ENCODE data around the gene EVC2. TPM values are rescaled to one million over a fixed set of nuclear protein-coding genes. Genes with fewer than 3 reads are reported as not detected.
"Not testable (repeated sequence)": the region's sequence is repeated elsewhere in the genome, so short reads cannot be mapped to it uniquely, and the experiment has no call there.

Gene EVC2
- polyA plus RNA-seq, 4 donors, result 8.6 to 9.9 (median 9.1) TPM

- DNase-seq (ENCODE audit: low read depth in 4 of 4, low spot score in 3 of 4), result no peak
Measured at GRCh38 chr4:5631352-5632065, 76.8 kb downstream of the EVC2 start.

- DNase-seq (ENCODE audit: low read depth in 4 of 4, low spot score in 3 of 4), result no peak
Measured at GRCh38 chr4:5630762-5631161, 77.6 kb downstream of the EVC2 start.

DNA sequence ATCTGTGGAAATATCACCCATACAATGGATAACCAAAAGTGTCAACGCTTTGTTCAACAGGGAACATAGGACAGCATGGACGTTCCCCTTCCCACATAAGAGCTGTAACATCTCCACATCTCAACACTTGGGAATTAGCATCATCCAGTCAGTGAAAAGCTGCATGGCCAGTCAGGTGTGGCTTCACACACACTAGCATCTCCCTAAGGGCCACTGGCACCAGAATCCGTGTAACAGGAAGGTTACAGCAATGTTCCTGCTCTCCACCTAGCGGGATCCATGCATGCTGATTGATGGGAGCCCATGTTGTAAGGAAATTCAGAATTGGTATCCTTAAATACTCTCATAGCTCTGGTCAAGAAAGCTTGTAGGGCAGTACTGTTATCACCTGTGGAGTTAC, 78.8 kb downstream of the EVC2 start:
- no peak for DNase-seq (ENCODE audit: low read depth in 4 of 4, low spot score in 3 of 4)

DNA sequence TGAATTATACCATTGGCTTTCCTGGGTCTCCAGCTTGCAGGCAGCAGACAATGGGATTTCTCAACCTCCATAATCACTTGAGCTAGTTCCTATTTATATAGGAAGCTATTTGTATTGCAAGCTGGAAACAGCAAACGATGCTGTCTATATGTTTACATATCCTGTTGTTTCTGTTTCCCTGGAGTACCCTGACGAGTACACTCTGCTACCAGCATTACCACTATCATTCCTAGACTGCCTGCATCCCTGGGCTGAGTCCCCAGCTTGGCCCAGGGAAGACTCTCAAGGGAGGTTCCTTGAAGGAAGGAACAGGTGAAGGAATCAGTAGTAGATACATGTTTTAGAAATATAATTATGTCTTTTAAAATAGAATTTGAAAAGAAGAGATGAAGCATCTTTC, 81.4 kb downstream of the EVC2 start:
- DNase-seq (ENCODE audit: low read depth in 4 of 4, low spot score in 3 of 4), result no peak

GRCh38 chr4:5622596-5622995, 85.8 kb downstream of the EVC2 start:
- no peak for DNase-seq (ENCODE audit: low read depth in 4 of 4, low spot score in 3 of 4)

DNA sequence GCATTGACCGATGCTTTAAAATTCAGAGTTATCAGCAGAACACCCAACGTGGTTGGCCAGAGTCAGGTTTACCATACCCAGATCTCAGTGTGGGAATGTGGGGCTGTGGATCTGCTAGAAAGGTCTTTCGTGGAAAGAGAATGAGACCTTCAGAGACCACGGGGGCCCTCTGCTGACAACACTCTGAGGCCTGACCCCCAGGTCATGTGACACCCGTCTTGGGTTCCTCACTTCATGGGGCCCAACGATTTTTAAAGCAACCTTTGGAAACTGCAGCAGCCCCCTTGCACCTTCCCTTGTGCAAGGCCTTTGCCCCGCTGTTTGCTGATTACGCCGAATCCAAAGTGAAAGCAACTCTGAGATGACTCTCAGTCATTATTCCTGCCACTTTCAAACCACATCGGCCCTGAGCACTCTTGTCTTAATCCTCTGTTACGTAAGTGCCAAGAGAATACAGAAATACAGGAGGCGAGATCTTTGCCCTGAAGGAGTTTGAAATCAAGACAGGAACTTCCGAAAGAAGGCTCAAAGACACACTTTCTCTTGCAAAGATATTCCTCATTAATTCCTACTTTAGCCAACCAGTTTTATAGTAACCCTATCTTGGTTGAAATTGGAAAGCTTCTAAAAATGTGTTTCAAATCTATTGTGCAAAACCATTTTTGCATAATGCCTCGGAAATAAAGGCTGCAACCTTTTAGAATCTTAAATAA, 88.3 kb downstream of the EVC2 start:
- DNase-seq (ENCODE audit: low read depth in 4 of 4, low spot score in 3 of 4), result no peak

- DNase-seq (ENCODE audit: low read depth in 4 of 4, low spot score in 3 of 4), result no peak
Measured at GRCh38 chr4:5618051-5618960, 90.1 kb downstream of the EVC2 start.

DNA sequence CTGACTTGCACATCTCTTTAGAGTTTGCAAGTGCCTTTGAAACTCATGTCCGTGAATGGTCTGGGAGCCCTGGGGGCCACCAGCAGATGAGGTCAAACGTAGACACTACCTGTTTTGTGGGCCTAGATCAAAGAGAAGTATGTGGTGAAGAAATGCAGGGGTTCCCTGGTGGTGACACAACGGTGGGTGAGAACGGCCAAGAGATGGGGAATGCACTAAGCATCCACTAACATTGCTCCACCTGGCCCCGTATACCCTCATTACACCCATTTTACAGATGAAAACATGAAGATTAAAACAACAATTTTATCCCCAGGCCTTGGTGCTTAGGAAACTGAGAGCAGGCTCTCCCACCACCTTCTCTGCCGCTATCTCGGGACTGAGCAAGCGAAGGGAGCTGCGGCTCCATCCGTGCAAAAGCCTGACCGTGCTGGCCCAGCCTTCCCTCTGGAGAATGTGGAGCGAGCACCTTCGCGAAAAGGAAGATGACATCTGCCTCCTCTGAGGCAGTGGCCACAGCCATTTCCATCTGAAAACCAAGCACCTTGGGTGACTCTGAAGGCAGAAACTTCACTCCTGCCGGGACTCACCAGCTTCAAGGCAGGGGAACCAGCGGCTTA, 91.9 kb downstream of the EVC2 start:
- DNase-seq (ENCODE audit: low read depth in 4 of 4, low spot score in 3 of 4), result no peak

GRCh38 chr4:5615496-5616075, 92.8 kb downstream of the EVC2 start:
- DNase-seq (ENCODE audit: low read depth in 4 of 4, low spot score in 3 of 4), result no peak

DNA sequence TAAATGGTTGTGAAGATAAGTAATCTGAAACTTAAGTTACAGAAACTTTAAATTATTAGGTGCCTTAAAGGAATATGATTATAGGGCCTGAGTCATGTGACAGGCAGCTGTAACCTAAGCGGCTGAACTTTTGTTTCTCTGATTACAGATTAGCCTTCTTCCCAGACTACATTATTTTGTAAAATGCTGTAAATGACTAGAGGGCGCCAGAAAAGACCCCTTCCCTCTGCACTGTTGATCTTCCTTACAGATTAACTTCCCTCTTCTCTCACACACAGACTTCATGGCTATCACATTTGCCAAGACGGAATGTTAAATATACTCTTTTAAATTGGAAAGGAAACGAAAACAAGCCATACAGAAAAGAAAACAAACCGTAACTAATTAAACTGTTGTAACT, 96.6 kb downstream of the EVC2 start:
- peak in 2 of 4 donors; percentile 26 to 29 for DNase-seq (ENCODE audit: low read depth in 4 of 4, low spot score in 3 of 4)

GRCh38 chr4:5609306-5610007, 98.9 kb downstream of the EVC2 start:
- DNase-seq (ENCODE audit: low read depth in 4 of 4, low spot score in 3 of 4), result no peak

- DNase-seq (ENCODE audit: low read depth in 4 of 4, low spot score in 3 of 4), result not testable (repeated sequence)
Measured at GRCh38 chr4:5593828-5594227, 114.5 kb downstream of the EVC2 start.

- no peak for DNase-seq (ENCODE audit: low read depth in 4 of 4, low spot score in 3 of 4)
Measured at GRCh38 chr4:5592272-5592671, 116.1 kb downstream of the EVC2 start.

GRCh38 chr4:5589495-5589894, 118.9 kb downstream of the EVC2 start:
- DNase-seq (ENCODE audit: low read depth in 4 of 4, low spot score in 3 of 4), result no peak

- DNase-seq (ENCODE audit: low read depth in 4 of 4, low spot score in 3 of 4), result no peak
Measured at GRCh38 chr4:5588046-5588445, 120.3 kb downstream of the EVC2 start.

- no peak for DNase-seq (ENCODE audit: low read depth in 4 of 4, low spot score in 3 of 4)
Measured at GRCh38 chr4:5575941-5576340, 132.4 kb downstream of the EVC2 start.

DNA sequence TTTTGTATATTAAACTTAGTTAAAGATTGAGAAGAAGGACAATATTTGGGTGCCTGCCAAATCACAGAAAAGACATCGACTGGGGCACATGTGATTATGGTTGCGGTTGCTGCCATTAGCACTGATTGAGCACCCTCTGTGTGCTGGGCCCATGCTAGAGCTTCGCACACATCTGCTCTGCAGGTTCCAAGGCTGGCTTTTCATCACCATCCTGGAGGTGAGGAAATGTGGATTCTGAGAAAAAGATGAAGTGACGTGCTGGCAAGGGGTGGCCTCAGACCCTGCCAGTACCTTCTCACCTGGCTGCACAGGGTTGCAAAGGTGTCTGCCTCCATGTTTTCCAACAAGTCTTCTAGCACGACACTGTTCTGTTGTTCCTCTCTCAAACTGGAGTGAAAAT, 134.0 kb downstream of the EVC2 start:
- no peak for DNase-seq (ENCODE audit: low read depth in 4 of 4, low spot score in 3 of 4)

- no peak for DNase-seq (ENCODE audit: low read depth in 4 of 4, low spot score in 3 of 4)
Measured at GRCh38 chr4:5573965-5574364, 134.4 kb downstream of the EVC2 start.

- DNase-seq (ENCODE audit: low read depth in 4 of 4, low spot score in 3 of 4), result no peak
Measured at GRCh38 chr4:5572751-5573150, 135.6 kb downstream of the EVC2 start.

- no peak for DNase-seq (ENCODE audit: low read depth in 4 of 4, low spot score in 3 of 4)
Measured at GRCh38 chr4:5572114-5572513, 136.2 kb downstream of the EVC2 start.
